ENCODE measurements around the gene OR7D2.

Gene OR7D2

DNA sequence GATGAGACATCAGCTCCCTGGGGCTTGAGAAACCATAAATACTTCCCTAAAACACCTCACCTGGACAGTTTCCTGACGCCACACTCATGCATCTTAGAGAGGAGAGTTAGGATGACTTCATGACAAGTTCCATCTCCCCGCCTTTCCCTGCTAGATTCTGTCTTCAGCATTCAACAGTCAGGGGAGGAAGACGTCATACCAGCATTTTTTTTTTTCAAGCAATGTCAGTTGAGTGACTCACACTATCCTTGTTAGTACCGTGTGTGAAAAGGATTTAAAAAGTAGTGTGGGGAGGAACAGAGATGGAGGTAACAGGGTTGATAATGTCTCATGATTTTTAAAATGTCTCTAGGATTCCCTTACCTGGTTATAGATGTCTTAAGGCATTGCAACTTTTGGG lies at the start of gene OR7D2:
Gene OR7D2 (plus strand): TSS at position 79 of the 400 bp plus-strand sequence. CDS start 6,803 bp downstream, outside the sequence.
- no peak for TF ChIP-seq GATA3 (IDR thresholded peaks at IDR 0.05; ENCODE audit: low read depth, low read length)
- no peak for TF ChIP-seq GATA2 (IDR thresholded peaks at IDR 0.05; ENCODE audit: low read depth, low read length)

DNA sequence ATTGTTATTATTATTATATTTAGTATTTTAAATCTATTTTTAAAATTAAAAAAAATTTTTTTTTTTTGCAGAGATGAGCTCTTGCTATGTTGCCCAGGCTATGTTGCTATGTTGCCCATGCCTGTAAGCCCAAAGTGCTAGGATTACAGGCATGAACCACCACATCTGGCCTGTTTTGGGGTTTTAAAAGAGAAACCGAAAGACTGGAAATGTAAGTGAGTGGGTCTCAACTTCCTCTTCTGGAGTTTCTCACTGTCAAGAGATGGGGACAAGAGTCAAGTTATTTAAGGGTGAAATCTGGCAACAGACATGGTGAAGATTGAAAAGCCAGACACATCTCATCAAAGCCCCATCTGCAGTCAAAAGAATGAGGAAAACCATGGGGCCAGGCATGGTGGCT lies 47.8 kb upstream of the OR7D2 start:
- no peak for TF ChIP-seq GATA2 (IDR thresholded peaks at IDR 0.05; ENCODE audit: low read depth, low read length)
- TF ChIP-seq GATA3 (IDR thresholded peaks at IDR 0.05; ENCODE audit: low read depth, low read length) = no peak

DNA sequence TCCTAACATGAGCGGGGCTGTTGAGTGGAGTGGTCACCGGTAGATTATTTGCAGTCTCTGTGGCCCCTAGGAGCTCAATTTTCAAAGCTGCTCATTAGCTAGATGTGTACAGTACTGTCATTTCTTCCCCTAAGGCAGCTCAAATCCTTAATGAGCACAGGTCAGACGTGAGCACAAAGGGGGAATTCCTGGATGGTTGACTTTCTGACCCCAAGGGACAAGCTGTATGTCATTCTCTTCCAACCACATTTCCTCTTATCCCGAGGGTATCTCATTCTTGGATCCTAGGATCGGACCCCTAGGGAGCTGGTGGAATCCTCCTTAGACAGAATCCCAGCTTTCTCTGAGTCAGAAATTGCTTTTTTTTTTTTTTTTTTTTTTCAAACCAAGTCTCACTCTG lies 46.4 kb upstream of the OR7D2 start:
- TF ChIP-seq GATA2 (IDR thresholded peaks at IDR 0.05; ENCODE audit: low read depth, low read length) (no peak), GATA3 (IDR thresholded peaks at IDR 0.05; ENCODE audit: low read depth, low read length) (no peak)

DNA sequence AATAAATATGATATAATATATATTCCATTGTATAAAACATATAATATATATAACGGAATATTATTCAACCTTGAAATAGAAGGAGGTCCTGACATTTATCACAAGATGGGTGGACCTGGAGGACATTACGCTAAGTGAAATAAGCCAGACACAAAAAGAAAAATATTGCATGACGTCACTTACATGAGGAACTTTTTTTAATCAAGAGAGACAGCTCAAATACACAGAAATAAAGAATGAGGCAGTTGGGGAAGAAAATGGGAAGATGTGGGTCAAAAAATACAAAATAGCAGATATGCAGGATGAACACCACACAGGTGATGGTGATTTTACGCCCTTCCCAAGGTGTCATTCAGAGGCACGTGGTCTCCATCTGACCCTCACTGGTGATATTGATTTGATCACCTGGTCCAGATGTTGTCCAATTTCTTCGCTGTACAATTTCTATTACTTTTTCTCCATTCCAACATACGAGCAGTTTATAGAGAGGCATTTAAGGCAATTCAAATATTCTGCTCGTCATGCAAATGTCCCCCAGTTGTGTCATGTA lies 39.1 kb upstream of the OR7D2 start:
- no peak for TF ChIP-seq GATA2 (IDR thresholded peaks at IDR 0.05; ENCODE audit: low read depth, low read length)
- no peak for TF ChIP-seq GATA3 (IDR thresholded peaks at IDR 0.05; ENCODE audit: low read depth, low read length)

DNA sequence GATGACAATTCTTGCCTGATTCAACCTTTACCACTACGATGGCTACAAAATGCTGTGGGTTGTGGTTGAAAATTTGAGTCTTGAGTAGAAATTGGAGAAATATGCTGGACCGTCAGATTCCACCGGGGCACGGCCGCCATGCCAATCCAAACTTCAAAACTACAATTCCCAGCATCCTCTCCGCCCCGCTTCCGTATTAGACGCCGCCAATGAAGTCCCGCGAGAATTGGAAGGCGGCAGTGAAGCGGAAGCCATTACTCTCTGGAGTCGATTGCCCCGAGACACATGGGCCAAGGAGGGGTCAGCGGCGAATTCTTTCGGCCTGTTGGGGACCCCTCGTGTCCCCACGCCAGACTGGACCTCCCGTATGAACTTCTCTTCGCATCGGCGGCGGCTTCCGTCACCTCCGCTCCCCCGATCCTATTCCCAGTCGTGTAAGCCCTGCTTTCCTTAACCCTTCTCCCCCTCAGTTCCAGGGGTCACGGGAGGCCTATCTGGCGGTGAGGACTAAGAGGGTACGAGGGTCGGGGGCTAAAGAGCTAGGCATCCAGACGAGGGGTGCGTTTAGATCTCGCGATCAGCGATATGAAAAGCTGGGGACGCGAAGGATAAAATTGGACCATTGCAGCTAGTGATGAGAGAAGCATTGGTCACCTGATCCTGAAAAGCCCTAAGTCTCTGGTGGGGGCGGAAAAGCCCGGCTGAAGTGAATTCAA lies 38.5 kb upstream of the OR7D2 start, which contains the start of gene ZNF317:
Gene ZNF317 (plus strand): TSS at position 239 of the 716 bp plus-strand sequence. CDS start 15,620 bp downstream, outside the sequence.
- no peak for TF ChIP-seq GATA3 (IDR thresholded peaks at IDR 0.05; ENCODE audit: low read depth, low read length)
- no peak for TF ChIP-seq GATA2 (IDR thresholded peaks at IDR 0.05; ENCODE audit: low read depth, low read length)

DNA sequence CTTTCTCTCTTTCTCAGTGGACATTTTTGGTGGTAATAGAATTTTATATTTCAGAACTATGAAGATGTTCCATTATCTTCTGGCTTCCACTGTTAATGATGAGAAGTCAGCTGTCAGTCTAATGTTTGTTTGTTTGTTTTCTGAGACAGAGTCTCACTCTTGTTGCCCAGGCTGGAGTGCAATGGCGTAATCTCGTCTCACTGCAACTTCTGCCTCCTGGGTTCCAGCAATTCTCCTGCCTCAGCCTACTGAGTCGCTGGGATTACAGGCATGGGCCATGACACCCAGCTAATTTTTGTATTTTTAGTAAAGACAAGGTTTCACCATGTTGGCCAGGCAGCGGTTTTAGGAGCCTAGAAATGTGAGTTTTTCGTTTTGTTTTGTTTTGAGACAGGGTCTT lies 33.9 kb upstream of the OR7D2 start:
- TF ChIP-seq GATA3 (IDR thresholded peaks at IDR 0.05; ENCODE audit: low read depth, low read length) = no peak
- TF ChIP-seq GATA2 (IDR thresholded peaks at IDR 0.05; ENCODE audit: low read depth, low read length) = no peak

DNA sequence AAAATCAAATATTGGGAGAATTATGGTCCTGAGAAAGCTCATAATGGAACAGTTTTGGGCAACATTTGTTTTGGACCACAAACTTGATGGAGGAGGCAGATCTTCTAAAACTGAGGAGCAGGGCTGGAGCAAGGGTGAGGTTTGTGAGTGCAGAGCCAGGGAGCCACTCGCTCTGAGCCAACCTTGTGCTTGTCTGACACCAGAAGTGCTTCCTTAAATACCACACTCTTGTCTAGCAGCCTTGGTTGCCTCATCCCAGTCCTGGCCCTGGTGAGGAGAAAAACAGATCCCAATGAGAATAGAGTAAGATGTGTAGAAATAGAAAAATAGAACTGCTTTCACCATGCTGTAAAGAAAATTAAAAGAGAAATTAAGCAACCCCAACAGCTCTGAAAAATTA lies 31.9 kb upstream of the OR7D2 start:
- TF ChIP-seq GATA3 (IDR thresholded peaks at IDR 0.05; ENCODE audit: low read depth, low read length) (no peak), GATA2 (IDR thresholded peaks at IDR 0.05; ENCODE audit: low read depth, low read length) (no peak)

DNA sequence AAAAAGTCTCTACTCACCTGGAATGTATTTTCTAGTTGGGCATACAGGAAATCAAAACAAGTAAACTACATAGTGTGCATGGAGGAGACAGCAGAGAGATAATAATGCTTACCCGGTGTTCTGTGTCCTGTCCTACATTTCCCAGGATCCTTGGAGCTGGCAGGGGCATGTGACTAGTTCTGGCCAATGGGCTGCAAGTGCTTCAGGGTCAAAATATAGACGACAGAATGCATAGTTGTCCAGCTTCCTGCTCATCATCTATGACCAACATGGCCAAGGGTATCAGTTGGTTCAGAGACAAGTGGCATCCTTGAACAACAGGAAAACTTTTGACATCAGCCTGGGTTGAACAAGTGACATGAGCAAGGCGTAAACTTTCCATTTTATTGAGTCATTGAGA lies 30.1 kb upstream of the OR7D2 start:
- no peak for TF ChIP-seq GATA2 (IDR thresholded peaks at IDR 0.05; ENCODE audit: low read depth, low read length)
- TF ChIP-seq GATA3 (IDR thresholded peaks at IDR 0.05; ENCODE audit: low read depth, low read length) = no peak

DNA sequence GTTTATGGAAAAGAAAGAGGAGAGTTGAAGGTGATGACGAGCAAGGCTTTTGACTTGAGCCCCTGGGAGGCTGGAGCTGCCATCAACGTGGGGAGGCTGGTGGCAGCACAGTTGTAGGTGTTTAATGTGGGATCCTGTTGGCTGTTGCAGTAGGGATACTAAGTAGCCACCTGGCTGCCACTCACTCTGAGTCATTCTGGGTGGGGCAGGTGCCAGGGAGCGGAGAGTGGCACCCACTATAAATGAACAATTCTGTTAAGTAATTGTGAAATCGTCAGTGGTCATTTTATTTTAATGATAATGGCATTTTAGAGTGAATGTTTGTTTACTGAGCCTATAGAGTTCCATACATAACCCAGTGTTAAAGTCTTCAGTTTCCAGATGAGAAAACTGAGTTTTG lies 28.8 kb upstream of the OR7D2 start:
- TF ChIP-seq GATA3 (IDR thresholded peaks at IDR 0.05; ENCODE audit: low read depth, low read length) (no peak), GATA2 (IDR thresholded peaks at IDR 0.05; ENCODE audit: low read depth, low read length) (no peak)

DNA sequence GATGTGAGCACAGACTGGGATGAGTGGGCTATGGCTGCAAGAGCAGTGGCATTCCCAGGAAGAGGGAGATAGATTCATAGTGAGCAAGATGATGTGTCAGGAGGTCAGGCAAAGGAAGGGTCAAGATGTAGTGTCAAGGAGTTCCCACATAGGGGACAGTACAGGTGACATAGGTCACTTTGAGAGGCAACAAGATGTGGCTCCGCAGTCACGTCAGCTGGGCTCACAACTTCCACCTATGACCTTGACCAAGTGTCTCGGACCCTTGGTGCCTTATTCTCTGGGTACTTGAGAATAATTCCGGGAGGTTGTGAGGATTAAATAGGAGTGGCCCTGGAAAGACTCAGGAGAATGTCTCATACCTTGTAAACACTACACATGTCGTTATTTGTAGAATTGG lies 28.1 kb upstream of the OR7D2 start:
- TF ChIP-seq GATA3 (IDR thresholded peaks at IDR 0.05; ENCODE audit: low read depth, low read length) = no peak
- no peak for TF ChIP-seq GATA2 (IDR thresholded peaks at IDR 0.05; ENCODE audit: low read depth, low read length)

DNA sequence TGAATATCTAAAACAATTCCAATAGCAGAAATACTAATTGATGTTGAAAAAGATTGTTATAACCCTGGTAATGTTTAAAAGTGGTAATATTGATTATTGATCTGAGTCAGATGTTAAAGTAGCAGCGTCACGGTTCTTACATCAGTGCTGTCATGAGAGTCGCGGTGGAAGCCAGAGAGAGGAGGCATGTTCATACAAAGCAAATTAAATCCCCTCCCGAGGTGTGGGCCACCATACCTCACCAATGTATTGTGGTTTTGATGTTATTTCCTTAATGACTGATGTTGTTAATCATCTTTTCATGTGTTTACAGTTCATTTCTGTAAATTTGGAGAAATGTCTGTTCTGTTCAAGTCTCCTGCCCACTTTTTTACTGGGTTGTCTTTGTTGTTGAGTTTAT lies 27.4 kb upstream of the OR7D2 start:
- TF ChIP-seq GATA2 (IDR thresholded peaks at IDR 0.05; ENCODE audit: low read depth, low read length) (no peak), GATA3 (IDR thresholded peaks at IDR 0.05; ENCODE audit: low read depth, low read length) (no peak)

DNA sequence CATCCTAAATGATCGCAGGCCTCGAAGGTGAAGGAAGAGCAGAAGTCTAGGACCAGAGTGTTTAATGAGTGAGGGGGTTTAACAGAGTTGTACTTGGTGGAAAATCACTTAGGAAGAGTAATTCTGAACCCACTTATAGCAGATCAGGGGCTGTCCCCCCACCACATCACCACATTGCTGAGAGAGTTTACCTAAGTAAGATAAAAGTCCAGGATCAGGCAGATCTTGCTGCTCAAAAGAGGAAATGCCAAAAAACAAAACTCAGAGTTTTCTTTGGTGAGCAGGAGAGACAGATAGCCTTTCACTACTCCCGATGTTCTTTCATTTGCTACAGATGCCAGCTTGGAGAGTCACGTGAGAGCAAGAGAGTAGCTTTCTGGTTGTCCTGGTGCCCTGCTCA lies 23.2 kb upstream of the OR7D2 start:
- TF ChIP-seq GATA3 (IDR thresholded peaks at IDR 0.05; ENCODE audit: low read depth, low read length) (no peak), GATA2 (IDR thresholded peaks at IDR 0.05; ENCODE audit: low read depth, low read length) (no peak)

DNA sequence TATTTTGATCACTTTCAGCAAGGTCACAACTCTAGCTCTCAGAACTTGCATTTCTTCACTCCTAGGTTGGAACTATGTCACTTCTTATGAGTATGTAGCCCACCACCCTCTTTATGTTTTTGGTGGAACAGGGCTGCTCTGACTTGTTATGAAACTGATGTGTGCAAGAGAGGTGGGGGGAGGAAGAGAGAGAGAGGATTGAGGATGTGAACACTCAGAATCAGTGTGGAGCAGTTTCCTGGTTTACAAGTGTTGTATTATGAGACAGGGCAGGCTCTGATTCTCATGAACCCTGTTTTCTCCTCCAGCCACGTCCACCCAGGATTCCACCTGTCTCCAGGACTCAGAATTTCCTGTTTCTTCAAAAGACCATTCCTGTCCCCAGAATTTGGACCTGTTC lies 22.5 kb upstream of the OR7D2 start:
- TF ChIP-seq GATA2 (IDR thresholded peaks at IDR 0.05; ENCODE audit: low read depth, low read length) (no peak), GATA3 (IDR thresholded peaks at IDR 0.05; ENCODE audit: low read depth, low read length) (no peak)

DNA sequence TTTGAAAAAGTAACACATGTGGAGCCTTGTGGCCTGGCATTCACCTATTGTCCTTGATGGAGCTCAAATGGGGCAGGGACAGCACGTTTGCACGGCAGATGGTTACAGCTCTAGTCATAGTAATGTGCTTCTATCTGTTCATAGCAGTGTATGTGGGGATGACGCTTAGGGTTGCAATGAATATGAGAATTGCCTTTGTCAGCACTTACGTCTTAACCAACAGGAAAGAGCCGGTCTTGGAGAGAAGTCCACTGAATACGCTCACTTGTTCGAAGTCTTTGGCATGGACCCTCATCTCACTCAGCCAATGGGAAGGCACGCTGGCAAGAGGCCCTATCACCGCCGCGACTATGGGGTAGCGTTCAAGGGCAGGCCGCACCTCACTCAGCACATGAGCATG lies 18.9 kb upstream of the OR7D2 start:
- TF ChIP-seq GATA3 (IDR thresholded peaks at IDR 0.05; ENCODE audit: low read depth, low read length) = no peak
- TF ChIP-seq GATA2 (IDR thresholded peaks at IDR 0.05; ENCODE audit: low read depth, low read length) = no peak

DNA sequence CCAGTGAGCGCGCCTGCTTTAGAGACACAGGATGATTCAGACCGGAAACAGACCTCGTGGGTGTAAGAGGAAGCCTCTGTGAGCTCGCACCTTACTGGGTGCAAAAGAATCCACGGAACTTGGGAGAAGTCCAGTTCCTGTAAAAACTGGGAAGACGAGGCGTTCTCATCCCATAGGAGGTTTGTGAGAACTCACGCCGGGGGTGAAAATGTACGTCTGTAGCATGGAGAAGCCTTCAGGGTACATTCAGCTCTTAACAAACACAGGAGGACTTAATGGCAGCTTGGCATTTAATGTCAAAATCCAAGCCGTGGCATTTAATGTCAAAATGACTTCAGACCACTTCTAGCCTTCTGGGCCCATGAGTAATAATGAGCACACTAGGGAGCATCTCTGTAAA lies 17.4 kb upstream of the OR7D2 start:
- no peak for TF ChIP-seq GATA3 (IDR thresholded peaks at IDR 0.05; ENCODE audit: low read depth, low read length)
- no peak for TF ChIP-seq GATA2 (IDR thresholded peaks at IDR 0.05; ENCODE audit: low read depth, low read length)
